ENCODE data around the gene CST5. TPM values are rescaled to one million over a fixed set of nuclear protein-coding genes. Genes with fewer than 3 reads are reported as not detected.

Gene CST5
- total and polyA plus RNA-seq, 7 experiments from 2014 or later = not detected

DNA sequence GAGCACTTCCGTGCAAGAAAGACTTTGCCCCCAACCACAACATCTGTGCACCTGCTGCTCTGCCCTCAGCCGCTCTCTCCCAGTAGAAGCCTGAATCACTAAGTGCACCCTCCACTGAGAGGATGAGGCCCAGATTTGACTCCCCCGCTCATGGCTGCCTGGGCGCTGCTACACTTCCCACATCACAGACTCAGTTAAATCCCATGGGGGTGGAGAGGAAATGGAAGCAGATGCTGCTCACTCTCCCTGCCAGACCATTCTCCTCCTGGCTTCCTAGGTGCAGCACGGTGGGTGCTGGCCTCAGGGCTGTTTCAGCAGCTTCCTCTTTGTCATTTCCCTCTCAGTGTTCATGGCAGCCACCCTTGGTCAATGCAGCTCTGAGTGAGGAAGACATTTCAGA, 4.8 kb downstream of the CST5 start:
- Mint-ChIP-seq H3K36me3 (no peaks in the 10 kb centered on the region), H3K4me1 (peaks cover 0 to 41% (median 14%) of the 10 kb centered on the region in 7 donors), H3K27ac (peak overlapping the region in 2 of 9 donors; percentile 68 to 89), H3K27me3 (peaks cover under 1 to 23% (median 11%) of the 10 kb centered on the region in 5 donors), H3K9me3 (no peaks in the 10 kb centered on the region), H3K4me3 (no peak overlapping the region)
- CTCF ChIA-PET = no interaction called here
- Histone ChIP-seq H3K27me3 (ENCODE audit: control insufficient read depth in 2 of 2, insufficient read depth in 2 of 2, low read length in 2 of 2) (no peaks in the 10 kb centered on the region), H3K9me3 (ENCODE audit: control insufficient read depth in 2 of 3, low read length in 3 of 3) (no peaks in the 10 kb centered on the region), H3K4me3 (ENCODE audit: low read length) (no peak overlapping the region), H3K36me3 (ENCODE audit: control insufficient read depth in 2 of 3, insufficient read depth in 3 of 3, low read length in 3 of 3) (no peaks in the 10 kb centered on the region), H3K27ac (ENCODE audit: low read depth, low read length) (no peak overlapping the region), H3K4me1 (ENCODE audit: control insufficient read depth in 2 of 2, insufficient read depth in 2 of 2, low read length in 2 of 2) (peaks cover 0 to 9% of the 10 kb centered on the region in 2 donors)
- DNase-seq = no peak
- POLR2A ChIA-PET = no interaction called here
- ATAC-seq = peak; percentile 31
- intact Hi-C loops (cut with micrococcal nuclease) = no loop called here

- ChIA-PET POLR2A (no interaction called here), CTCF (no interaction called here)
- Mint-ChIP-seq H3K9me3 (no peaks in the 10 kb centered on the region), H3K27ac (peak overlapping the region in 2 of 9 donors; percentile 48 to 89), H3K4me3 (peak overlapping the region in 2 of 10 donors; percentile 26 to 39), H3K36me3 (no peaks in the 10 kb centered on the region), H3K4me1 (peaks cover 0 to 41% (median 14%) of the 10 kb centered on the region in 7 donors), H3K27me3 (peaks cover 7 to 34% (median 20%) of the 10 kb centered on the region in 5 donors)
- peaks cover 0 to 9% of the 10 kb centered on the region in 2 donors for H3K4me1 ChIP-seq (ENCODE audit: control insufficient read depth in 2 of 2, insufficient read depth in 2 of 2, low read length in 2 of 2)
- peak in 3 of 9 donors; percentile 41 to 50 (median 45) for DNase-seq
- peak; percentile 64 for ATAC-seq
- intact Hi-C loops (cut with micrococcal nuclease) = no loop called here
- no peaks in the 10 kb centered on the region for H3K36me3 ChIP-seq (ENCODE audit: control insufficient read depth in 2 of 3, insufficient read depth in 3 of 3, low read length in 3 of 3)
- no peak overlapping the region for H3K4me3 ChIP-seq (ENCODE audit: low read length)
- no peaks in the 10 kb centered on the region for H3K9me3 ChIP-seq (ENCODE audit: control insufficient read depth in 2 of 3, low read length in 3 of 3)
- H3K27me3 ChIP-seq (ENCODE audit: control insufficient read depth in 2 of 2, insufficient read depth in 2 of 2, low read length in 2 of 2) = no peaks in the 10 kb centered on the region
- no peak overlapping the region for H3K27ac ChIP-seq (ENCODE audit: low read depth, low read length)
These were observed 6.1 kb downstream of the CST5 start for GRCh38 chr20:23873370-23874015.

DNA sequence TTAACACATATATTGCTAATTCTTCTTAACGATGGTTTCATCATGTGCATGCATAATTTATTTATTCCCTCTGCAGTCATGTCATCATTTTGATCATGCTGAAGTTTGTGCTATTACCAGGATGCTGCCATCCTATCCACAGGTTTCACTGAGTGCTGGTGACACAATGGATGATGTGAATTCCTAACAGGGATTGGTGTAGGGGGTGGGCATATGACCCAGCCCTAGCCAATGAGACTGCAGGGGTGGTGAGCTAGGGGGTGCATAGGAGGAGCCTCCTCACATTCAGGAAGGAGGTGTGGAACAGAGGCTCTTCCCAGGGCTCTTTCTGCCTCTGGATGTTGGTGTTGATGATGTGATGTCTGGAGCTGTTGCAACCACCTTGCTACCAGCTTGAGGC, 7.5 kb downstream of the CST5 start:
- no peaks in the 10 kb centered on the region for H3K9me3 ChIP-seq (ENCODE audit: control insufficient read depth in 2 of 3, low read length in 3 of 3)
- no peak for ATAC-seq
- H3K27ac Mint-ChIP-seq = peak overlapping the region in 1 of 9 donors; percentile 69
- no peak for DNase-seq
- ChIA-PET CTCF (no interaction called here), POLR2A (no interaction called here)
- peaks cover 14 to 44% (median 28%) of the 10 kb centered on the region in 5 donors for H3K27me3 Mint-ChIP-seq
- H3K36me3 Mint-ChIP-seq = no peaks in the 10 kb centered on the region
- H3K4me1 ChIP-seq (ENCODE audit: control insufficient read depth in 2 of 2, insufficient read depth in 2 of 2, low read length in 2 of 2) = peaks cover 0 to 9% of the 10 kb centered on the region in 2 donors
- intact Hi-C loops (cut with micrococcal nuclease) = no loop called here
- H3K4me3 Mint-ChIP-seq = no peak overlapping the region
- H3K4me1 Mint-ChIP-seq = peaks cover 0 to 37% (median 14%) of the 10 kb centered on the region in 7 donors
- no peak overlapping the region for H3K27ac ChIP-seq (ENCODE audit: low read depth, low read length)
- no peaks in the 10 kb centered on the region for H3K27me3 ChIP-seq (ENCODE audit: control insufficient read depth in 2 of 2, insufficient read depth in 2 of 2, low read length in 2 of 2)
- no peaks in the 10 kb centered on the region for H3K9me3 Mint-ChIP-seq
- H3K4me3 ChIP-seq (ENCODE audit: low read length) = no peak overlapping the region
- no peaks in the 10 kb centered on the region for H3K36me3 ChIP-seq (ENCODE audit: control insufficient read depth in 2 of 3, insufficient read depth in 3 of 3, low read length in 3 of 3)

- H3K9me3 Mint-ChIP-seq = no peaks in the 10 kb centered on the region
- no peaks in the 10 kb centered on the region for H3K27me3 ChIP-seq (ENCODE audit: control insufficient read depth in 2 of 2, insufficient read depth in 2 of 2, low read length in 2 of 2)
- ATAC-seq (no peak), DNase-seq (no peak)
- intact Hi-C loops (cut with micrococcal nuclease) = no loop called here
- peak overlapping the region in 1 of 9 donors; percentile 69 for H3K27ac Mint-ChIP-seq
- H3K36me3 Mint-ChIP-seq = no peaks in the 10 kb centered on the region
- ChIA-PET CTCF (no interaction called here), POLR2A (no interaction called here)
- H3K4me3 Mint-ChIP-seq = no peak overlapping the region
- H3K27ac ChIP-seq (ENCODE audit: low read depth, low read length) = no peak overlapping the region
- H3K27me3 Mint-ChIP-seq = peaks cover 25 to 50% (median 30%) of the 10 kb centered on the region in 5 donors
- H3K4me1 Mint-ChIP-seq = peaks cover 0 to 30% (median 14%) of the 10 kb centered on the region in 7 donors
- H3K36me3 ChIP-seq (ENCODE audit: control insufficient read depth in 2 of 3, insufficient read depth in 3 of 3, low read length in 3 of 3) = no peaks in the 10 kb centered on the region
- peaks cover 0 to 9% of the 10 kb centered on the region in 2 donors for H3K4me1 ChIP-seq (ENCODE audit: control insufficient read depth in 2 of 2, insufficient read depth in 2 of 2, low read length in 2 of 2)
- no peaks in the 10 kb centered on the region for H3K9me3 ChIP-seq (ENCODE audit: control insufficient read depth in 2 of 3, low read length in 3 of 3)
- H3K4me3 ChIP-seq (ENCODE audit: low read length) = no peak overlapping the region
These were observed 9.1 kb downstream of the CST5 start for GRCh38 chr20:23870461-23870860.

DNA sequence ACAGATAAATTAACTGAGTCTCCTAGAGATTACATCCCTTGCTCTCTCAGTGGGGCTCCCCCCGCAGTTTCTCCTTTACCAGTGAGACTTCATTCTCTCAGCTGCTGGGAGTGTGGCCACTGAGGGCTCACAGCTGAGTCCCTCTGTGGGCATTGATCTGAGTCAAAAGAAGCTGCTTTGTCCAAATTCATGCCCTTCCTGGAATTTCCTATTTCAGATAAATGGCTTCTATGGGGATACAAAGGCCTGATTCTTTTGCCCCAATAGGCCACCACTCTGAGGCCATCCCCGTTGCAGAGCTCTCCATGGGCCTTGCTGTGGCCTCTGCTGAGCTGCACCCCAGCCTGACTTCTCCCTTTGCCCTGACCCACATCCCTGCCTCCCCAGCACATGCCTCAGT, 10.0 kb downstream of the CST5 start:
- peaks cover 25 to 50% (median 30%) of the 10 kb centered on the region in 5 donors for H3K27me3 Mint-ChIP-seq
- H3K27ac Mint-ChIP-seq = no peak overlapping the region
- CTCF ChIA-PET = no interaction called here

DNA sequence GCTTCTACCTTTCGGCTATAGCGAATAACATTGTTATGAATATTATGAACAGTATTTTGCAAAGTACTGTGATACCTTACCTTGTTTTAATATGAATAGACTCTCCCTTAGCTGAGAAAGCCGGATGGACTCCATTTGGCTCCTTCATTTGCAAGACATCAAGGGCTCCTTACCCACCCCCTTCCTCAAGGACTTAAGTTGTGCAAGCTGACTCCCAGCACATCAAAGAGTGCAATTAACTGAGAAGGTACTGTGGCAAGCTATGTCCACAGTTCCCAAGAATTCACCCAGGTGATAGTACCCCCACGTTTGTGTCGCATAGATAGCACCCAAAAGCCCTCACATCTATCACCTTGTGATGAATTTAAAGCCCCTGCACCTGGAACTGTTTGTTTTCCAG, 11.2 kb downstream of the CST5 start:
- no peaks in the 10 kb centered on the region for H3K9me3 ChIP-seq (ENCODE audit: control insufficient read depth in 2 of 3, low read length in 3 of 3)
- Mint-ChIP-seq H3K4me3 (no peak overlapping the region), H3K4me1 (peaks cover 0 to 9% (median 3%) of the 10 kb centered on the region in 7 donors), H3K36me3 (no peaks in the 10 kb centered on the region), H3K9me3 (no peaks in the 10 kb centered on the region), H3K27me3 (peaks cover 25 to 50% (median 30%) of the 10 kb centered on the region in 5 donors), H3K27ac (no peak overlapping the region)
- intact Hi-C loops (cut with micrococcal nuclease) = no loop called here
- H3K4me1 ChIP-seq (ENCODE audit: control insufficient read depth in 2 of 2, insufficient read depth in 2 of 2, low read length in 2 of 2) = no peaks in the 10 kb centered on the region
- ChIA-PET POLR2A (no interaction called here), CTCF (no interaction called here)
- H3K36me3 ChIP-seq (ENCODE audit: control insufficient read depth in 2 of 3, insufficient read depth in 3 of 3, low read length in 3 of 3) = no peaks in the 10 kb centered on the region
- DNase-seq (no peak), ATAC-seq (no peak)
- no peaks in the 10 kb centered on the region for H3K27me3 ChIP-seq (ENCODE audit: control insufficient read depth in 2 of 2, insufficient read depth in 2 of 2, low read length in 2 of 2)
- no peak overlapping the region for H3K4me3 ChIP-seq (ENCODE audit: low read length)
- H3K27ac ChIP-seq (ENCODE audit: low read depth, low read length) = no peak overlapping the region

More for the DNA sequence above, 10.0 kb downstream of the CST5 start:
- POLR2A ChIA-PET = no interaction called here
- H3K4me3 Mint-ChIP-seq = no peak overlapping the region
- DNase-seq (no peak), ATAC-seq (no peak)
- Histone ChIP-seq H3K27ac (ENCODE audit: low read depth, low read length) (no peak overlapping the region), H3K4me1 (ENCODE audit: control insufficient read depth in 2 of 2, insufficient read depth in 2 of 2, low read length in 2 of 2) (peaks cover 0 to 8% of the 10 kb centered on the region in 2 donors), H3K27me3 (ENCODE audit: control insufficient read depth in 2 of 2, insufficient read depth in 2 of 2, low read length in 2 of 2) (no peaks in the 10 kb centered on the region), H3K36me3 (ENCODE audit: control insufficient read depth in 2 of 3, insufficient read depth in 3 of 3, low read length in 3 of 3) (no peaks in the 10 kb centered on the region), H3K9me3 (ENCODE audit: control insufficient read depth in 2 of 3, low read length in 3 of 3) (no peaks in the 10 kb centered on the region), H3K4me3 (ENCODE audit: low read length) (no peak overlapping the region)
- no peaks in the 10 kb centered on the region for H3K9me3 Mint-ChIP-seq
- H3K4me1 Mint-ChIP-seq = peaks cover 0 to 21% (median 10%) of the 10 kb centered on the region in 7 donors
- intact Hi-C loops (cut with micrococcal nuclease) = no loop called here
- H3K36me3 Mint-ChIP-seq = no peaks in the 10 kb centered on the region

DNA sequence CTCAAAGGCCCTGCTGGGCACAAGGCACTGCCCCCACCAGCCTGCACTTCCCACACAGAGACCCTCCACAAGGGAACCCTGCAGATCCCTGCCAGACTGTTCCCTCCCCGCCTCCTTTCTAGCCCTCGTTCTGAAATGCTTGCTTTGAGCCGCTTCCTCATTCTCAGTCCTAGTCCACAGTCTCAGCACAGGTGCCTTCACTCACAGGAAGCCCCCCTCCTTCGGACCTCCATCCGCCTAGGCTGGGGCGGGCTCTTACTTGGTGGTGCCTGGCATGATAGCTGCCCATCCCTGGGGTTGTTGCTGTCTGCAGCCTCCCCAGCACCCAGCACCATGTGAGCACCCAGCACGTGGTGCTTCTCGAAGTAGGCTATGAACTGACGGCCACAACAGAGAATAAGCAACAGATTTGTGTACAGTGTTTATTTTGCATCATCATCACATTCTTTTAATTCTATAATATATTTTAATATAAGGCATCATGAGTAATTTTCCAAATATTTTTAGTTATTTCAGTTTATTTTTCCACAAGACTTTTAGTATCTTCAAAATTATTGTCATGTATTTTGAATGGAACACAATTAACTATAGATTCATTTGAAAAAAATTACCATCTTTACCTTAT, 12.3 kb downstream of the CST5 start:
- no peaks in the 10 kb centered on the region for H3K36me3 Mint-ChIP-seq
- POLR2A ChIA-PET = no interaction called here
- intact Hi-C loops (cut with micrococcal nuclease) = no loop called here
- Histone ChIP-seq H3K27ac (ENCODE audit: low read depth, low read length) (no peak overlapping the region), H3K27me3 (ENCODE audit: control insufficient read depth in 2 of 2, insufficient read depth in 2 of 2, low read length in 2 of 2) (no peaks in the 10 kb centered on the region), H3K36me3 (ENCODE audit: control insufficient read depth in 2 of 3, insufficient read depth in 3 of 3, low read length in 3 of 3) (no peaks in the 10 kb centered on the region), H3K4me3 (ENCODE audit: low read length) (no peak overlapping the region), H3K9me3 (ENCODE audit: control insufficient read depth in 2 of 3, low read length in 3 of 3) (no peaks in the 10 kb centered on the region), H3K4me1 (ENCODE audit: control insufficient read depth in 2 of 2, insufficient read depth in 2 of 2, low read length in 2 of 2) (no peaks in the 10 kb centered on the region)
- no peak overlapping the region for H3K27ac Mint-ChIP-seq
- no peaks in the 10 kb centered on the region for H3K9me3 Mint-ChIP-seq
- H3K4me3 Mint-ChIP-seq = no peak overlapping the region
- peaks cover 0 to 2% (median 0%) of the 10 kb centered on the region in 7 donors for H3K4me1 Mint-ChIP-seq
- DNase-seq = no peak
- peaks cover 22 to 43% (median 26%) of the 10 kb centered on the region in 5 donors for H3K27me3 Mint-ChIP-seq
- no peak for ATAC-seq
- CTCF ChIA-PET = no interaction called here

Data from naive thymus-derived CD4-positive, alpha-beta T cell (primary cell).